AG04450 (cell line): ENCODE results near the gene ADAM8. TPM values are rescaled to one million over a fixed set of nuclear protein-coding genes. Genes with fewer than 3 reads are reported as not detected.

Experiments used
- CTCF ChIA-PET: fragments of 300-600, 350-600 bp; formaldehyde crosslinking; extraction: SDS; loops from one replicate; lab custom pipeline; 2022; ENCODE audit warnings: antibody characterized with exemption, inconsistent platforms; lab: Charles Lee
- POLR2A ChIA-PET: fragments of 350-600 bp; formaldehyde crosslinking; extraction: SDS; loops from one replicate; lab custom pipeline; 2021; ENCODE audit warnings: antibody characterized with exemption, inconsistent platforms; lab: Yijun Ruan, JAX
- DNase-seq: peaks from one replicate; pipeline ENCODE4 v3.0.0-alpha.2; 2011; ENCODE audit warnings: low read depth, low spot score
- H3K27ac ChIP-seq: one replicate; pipeline ENCODE4 v1.5.1; 2012; ENCODE audit warnings: low read depth, low read length, control low read depth
- H3K27me3 ChIP-seq: one replicate; pipeline ENCODE4 v1.6.0; 2012; ENCODE audit warnings: low read length; ENCODE audit not compliant: control insufficient read depth, insufficient read depth
- H3K4me3 ChIP-seq: 2 replicates; pipeline ENCODE4 v1.5.1; 2011; ENCODE audit warnings: mild to moderate bottlenecking, low read depth, low read length, control low read depth
- H3K9me3 ChIP-seq: 2 replicates; pipeline ENCODE4 v1.5.1; 2012; ENCODE audit warnings: low read length; ENCODE audit not compliant: control insufficient read depth, insufficient read depth
- polyA plus RNA-seq: library from polyadenylated mRNA; depleted of rRNA; stranded (reverse); fragments of >200 nt; gene quantifications from 2 replicates; pipeline ENCODE4 v1.2.3, GENCODE V29; 2011
- TF ChIP-seq, protein P1 (sequence below): IDR thresholded peaks from 2 replicates; pipeline ENCODE4 v1.5.1; 2011; ENCODE audit warnings: low read depth, low read length, control low read depth, inconsistent platforms

Gene ADAM8
- polyA plus RNA-seq, 1 experiment, result 0.25 TPM

DNA sequence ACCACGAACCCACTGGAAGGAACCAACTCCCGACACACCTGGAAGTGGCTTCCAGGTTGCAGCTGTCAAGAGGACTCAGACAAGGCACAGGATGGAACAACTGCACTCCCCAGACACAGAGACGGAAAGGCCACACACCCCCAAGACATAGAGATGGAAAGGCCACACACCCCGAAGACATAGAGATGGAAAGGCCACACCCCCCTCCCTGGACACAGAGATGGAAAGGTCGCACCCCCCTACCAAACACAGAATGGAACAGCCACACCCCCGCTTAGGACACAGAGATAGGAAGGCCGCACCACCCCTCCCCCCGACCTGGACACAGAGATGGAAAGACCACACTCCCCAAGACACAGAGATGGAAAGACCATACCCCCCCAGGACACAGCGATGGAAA lies 39.6 kb upstream of the ADAM8 start:
- ChIA-PET POLR2A (no interaction called here), CTCF (interaction anchor here (0.9 kb wide), 1 partner anchor 13 kb away, joined by 7 read pairs; no protein-coding TSS in a partner anchor)
- peaks cover 14% of the 10 kb centered on the region for H3K9me3 ChIP-seq
- no peak overlapping the region for H3K4me3 ChIP-seq
- TF ChIP-seq, protein P1, sequence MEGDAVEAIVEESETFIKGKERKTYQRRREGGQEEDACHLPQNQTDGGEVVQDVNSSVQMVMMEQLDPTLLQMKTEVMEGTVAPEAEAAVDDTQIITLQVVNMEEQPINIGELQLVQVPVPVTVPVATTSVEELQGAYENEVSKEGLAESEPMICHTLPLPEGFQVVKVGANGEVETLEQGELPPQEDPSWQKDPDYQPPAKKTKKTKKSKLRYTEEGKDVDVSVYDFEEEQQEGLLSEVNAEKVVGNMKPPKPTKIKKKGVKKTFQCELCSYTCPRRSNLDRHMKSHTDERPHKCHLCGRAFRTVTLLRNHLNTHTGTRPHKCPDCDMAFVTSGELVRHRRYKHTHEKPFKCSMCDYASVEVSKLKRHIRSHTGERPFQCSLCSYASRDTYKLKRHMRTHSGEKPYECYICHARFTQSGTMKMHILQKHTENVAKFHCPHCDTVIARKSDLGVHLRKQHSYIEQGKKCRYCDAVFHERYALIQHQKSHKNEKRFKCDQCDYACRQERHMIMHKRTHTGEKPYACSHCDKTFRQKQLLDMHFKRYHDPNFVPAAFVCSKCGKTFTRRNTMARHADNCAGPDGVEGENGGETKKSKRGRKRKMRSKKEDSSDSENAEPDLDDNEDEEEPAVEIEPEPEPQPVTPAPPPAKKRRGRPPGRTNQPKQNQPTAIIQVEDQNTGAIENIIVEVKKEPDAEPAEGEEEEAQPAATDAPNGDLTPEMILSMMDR, result no peak
- H3K27ac ChIP-seq, result no peak overlapping the region
- H3K27me3 ChIP-seq, result peaks cover 2% of the 10 kb centered on the region
- no peak for DNase-seq

DNA sequence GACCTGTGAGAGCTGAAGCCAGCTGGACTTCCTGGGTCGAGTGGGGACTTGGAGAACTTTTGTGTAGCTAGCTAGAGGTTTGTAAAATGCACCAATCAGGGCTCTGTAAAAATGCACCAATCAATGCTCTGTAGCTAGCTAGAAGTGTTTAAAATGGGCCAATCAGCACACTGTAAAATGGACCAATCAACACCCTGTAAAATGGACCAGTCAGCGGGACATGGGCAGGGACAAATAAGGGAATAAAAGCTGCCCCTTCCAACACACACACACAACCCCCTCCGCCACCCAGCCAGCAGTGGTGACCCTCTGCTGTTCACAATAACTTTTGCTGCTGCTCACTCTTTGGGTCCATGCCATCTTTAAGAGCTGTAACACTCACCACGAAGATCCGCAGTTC lies 39.2 kb upstream of the ADAM8 start:
- CTCF ChIA-PET, result interaction anchor here (0.9 kb wide), 1 partner anchor 14 kb away, joined by 7 read pairs; no protein-coding TSS in a partner anchor
- no peak for DNase-seq
- Histone ChIP-seq H3K4me3 (no peak overlapping the region), H3K27ac (no peak overlapping the region), H3K27me3 (no peaks in the 10 kb centered on the region), H3K9me3 (peaks cover 11% of the 10 kb centered on the region)
- POLR2A ChIA-PET, result no interaction called here
- TF ChIP-seq, protein P1, result no peak

DNA sequence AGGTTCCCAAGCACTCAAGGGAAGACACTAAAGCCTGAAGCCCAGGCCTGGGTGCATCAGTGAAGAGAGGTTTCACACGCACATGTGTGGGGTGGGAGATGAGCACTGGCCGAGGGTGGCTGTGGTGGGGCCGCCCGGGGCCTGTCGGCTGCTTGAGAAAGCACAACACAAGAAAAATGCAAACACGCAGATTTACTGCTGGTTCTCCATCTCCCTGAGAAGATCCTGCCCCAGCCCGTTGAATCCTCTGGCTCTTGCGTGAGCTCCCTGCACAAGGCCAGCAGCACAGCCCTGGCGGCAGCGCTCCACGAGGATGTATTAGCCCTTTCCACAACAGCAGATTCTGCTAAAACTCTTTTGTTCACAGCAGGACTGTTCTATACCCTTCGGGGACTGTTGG lies 38.2 kb upstream of the ADAM8 start:
- no peak overlapping the region for H3K4me3 ChIP-seq
- TF ChIP-seq, protein P1, result no peak
- DNase-seq, result no peak
- no peak overlapping the region for H3K27ac ChIP-seq
- no peaks in the 10 kb centered on the region for H3K27me3 ChIP-seq
- peaks cover 7% of the 10 kb centered on the region for H3K9me3 ChIP-seq
- ChIA-PET POLR2A (no interaction called here), CTCF (interaction anchor here (0.7 to 1.9 kb wide), 3 partner anchors 9 to 28 kb away, joined by 3 to 15 read pairs (median 3); no protein-coding TSS in a partner anchor)

DNA sequence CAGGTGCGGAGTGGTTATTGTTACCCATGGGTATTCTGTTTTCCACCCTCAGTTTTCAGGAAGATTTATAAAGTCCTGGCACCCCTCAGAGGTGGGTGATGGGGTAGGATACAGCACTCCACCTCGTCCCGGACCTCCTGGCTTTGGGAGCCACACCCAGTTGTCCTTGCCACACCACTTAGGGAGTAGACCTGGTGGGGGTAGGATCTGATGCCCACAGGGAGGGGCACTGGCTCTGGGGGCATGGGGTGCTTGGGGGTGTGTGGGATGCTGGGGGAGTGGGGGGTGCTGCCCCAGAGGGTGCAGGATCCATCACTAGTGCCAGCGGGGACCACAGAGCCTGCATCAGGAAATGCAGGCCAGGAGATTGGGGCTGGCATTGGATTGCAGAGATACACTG lies 36.5 kb upstream of the ADAM8 start:
- ChIA-PET CTCF (interaction anchor here (1.0 kb wide), 1 partner anchor 11 kb away, joined by 3 read pairs; no protein-coding TSS in a partner anchor), POLR2A (no interaction called here)
- Histone ChIP-seq H3K27me3 (no peaks in the 10 kb centered on the region), H3K9me3 (peaks cover 14% of the 10 kb centered on the region), H3K4me3 (no peak overlapping the region), H3K27ac (no peak overlapping the region)
- no peak for DNase-seq
- TF ChIP-seq, protein P1, result no peak

DNA sequence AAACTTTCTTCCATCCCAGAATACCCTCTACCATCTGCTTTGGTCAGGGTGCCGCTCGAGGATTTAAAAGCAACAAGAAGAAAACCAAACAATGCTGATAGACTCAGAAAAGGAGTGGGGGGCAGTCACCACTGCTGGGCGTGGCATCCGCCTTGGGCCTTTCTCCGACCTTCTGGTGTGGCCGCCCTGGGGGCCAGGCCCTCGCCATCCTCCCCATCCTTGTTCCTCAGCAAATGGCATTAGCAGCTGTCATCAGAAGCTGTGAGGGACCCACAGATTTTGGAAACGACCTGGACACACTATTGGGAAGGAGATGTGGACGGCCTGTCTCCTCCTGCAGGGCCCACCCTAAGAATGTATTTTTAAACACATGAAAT lies 36.1 kb upstream of the ADAM8 start:
- Histone ChIP-seq H3K27me3 (no peaks in the 10 kb centered on the region), H3K4me3 (no peak overlapping the region), H3K9me3 (peaks cover 14% of the 10 kb centered on the region), H3K27ac (no peak overlapping the region)
- POLR2A ChIA-PET, result no interaction called here
- TF ChIP-seq, protein P1, result no peak
- DNase-seq, result no peak
- CTCF ChIA-PET, result no interaction called here
